ENCODE data around the gene SFPQ. TPM values are rescaled to one million over a fixed set of nuclear protein-coding genes. Genes with fewer than 3 reads are reported as not detected.
"Not testable (repeated sequence)": the region's sequence is repeated elsewhere in the genome, so short reads cannot be mapped to it uniquely, and the experiment has no call there.

The SFPQ gene
- polyA plus RNA-seq, 1 donor from 2014 or later, result 1,127 TPM

DNA sequence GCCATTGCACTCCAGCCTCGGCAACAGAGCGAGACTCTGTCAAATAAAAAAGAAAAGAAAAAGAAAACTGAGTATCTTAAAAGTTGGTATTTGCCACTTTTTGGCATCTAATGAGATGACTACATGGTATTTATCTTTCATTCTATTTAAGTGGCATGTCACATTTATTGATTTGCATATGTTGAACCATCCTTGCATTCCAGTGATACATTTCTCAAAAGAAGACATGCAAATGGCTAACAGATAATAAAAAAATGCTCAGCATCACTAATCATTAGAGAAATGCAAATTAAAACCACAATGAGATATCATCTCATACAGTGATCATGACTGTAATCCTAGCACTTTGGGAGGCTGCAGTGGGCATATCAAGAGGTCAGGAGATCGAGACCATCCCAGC, 28.1 kb downstream of the SFPQ start:
- no peaks in the 10 kb centered on the region for H3K36me3 ChIP-seq (ENCODE audit: insufficient read depth, low read length)
- H2AFZ ChIP-seq (ENCODE audit: low read depth, low read length), result no peak overlapping the region
- no peaks in the 10 kb centered on the region for H3K9me3 ChIP-seq (ENCODE audit: low read length)
- H3K27ac ChIP-seq (ENCODE audit: low read length), result no peak overlapping the region
- no peaks in the 10 kb centered on the region for H3F3A ChIP-seq (ENCODE audit: insufficient read depth, low read length, poor library complexity, severe bottlenecking)
- no peak overlapping the region for H3K4me2 ChIP-seq (ENCODE audit: low read length)
- H4K20me1 ChIP-seq (ENCODE audit: insufficient read depth), result no peaks in the 10 kb centered on the region
- TF ChIP-seq TAF1 (IDR thresholded peaks at IDR 0.05; ENCODE audit: low read depth), result no peak
- TF ChIP-seq EP300 (conservative IDR thresholded peaks at IDR 0.05; ENCODE audit: poor library complexity, severe bottlenecking), result no peak
- TF ChIP-seq SMC3 (conservative IDR thresholded peaks at IDR 0.05; ENCODE audit: poor library complexity), result no peak
- no peak for TF ChIP-seq POLR2AphosphoS5 (IDR thresholded peaks at IDR 0.05)
- TF ChIP-seq MXI1 (conservative IDR thresholded peaks at IDR 0.05; ENCODE audit: poor library complexity, severe bottlenecking), result no peak
- no peak for TF ChIP-seq RAD21 (conservative IDR thresholded peaks at IDR 0.05)
- no peak for TF ChIP-seq REST (IDR thresholded peaks at IDR 0.05; ENCODE audit: borderline replicate concordance)
- no peak for TF ChIP-seq EZH2 (IDR thresholded peaks at IDR 0.05; ENCODE audit: borderline replicate concordance, insufficient read depth, low read length, poor library complexity, severe bottlenecking)
- no peak for TF ChIP-seq CTCF (IDR thresholded peaks at IDR 0.05; ENCODE audit: poor library complexity, severe bottlenecking)
- H3K27me3 ChIP-seq (ENCODE audit: insufficient read depth, low read depth, low read length), result no peaks in the 10 kb centered on the region
- H3K9me2 ChIP-seq (ENCODE audit: insufficient read depth, low read length), result no peaks in the 10 kb centered on the region
- H3K4me3 ChIP-seq (ENCODE audit: low read length), result no peak overlapping the region
- no peak overlapping the region for H3K9ac ChIP-seq (ENCODE audit: low read length)
- no peaks in the 10 kb centered on the region for H3K79me2 ChIP-seq (replicated peaks; ENCODE audit: insufficient read depth, low read length)

DNA sequence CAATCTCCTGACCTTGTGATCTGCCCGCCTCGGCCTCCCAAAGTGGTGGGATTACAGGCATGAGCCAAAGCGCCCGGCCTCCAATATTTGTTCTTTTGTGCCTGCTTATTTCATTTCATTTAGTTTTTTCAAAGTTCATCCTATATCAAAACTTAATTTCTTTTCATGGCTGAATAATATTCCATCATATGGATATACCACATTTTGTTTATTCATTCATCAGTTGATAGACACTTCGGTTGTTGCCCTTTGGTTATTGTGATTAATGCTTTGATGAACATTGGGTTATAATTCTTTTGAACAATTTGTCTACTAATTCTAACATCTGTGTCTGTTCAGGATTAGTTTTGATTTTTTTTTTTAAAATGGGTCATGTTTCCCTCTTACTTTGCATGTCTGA, 41.7 kb downstream of the SFPQ start:
- no peak overlapping the region for H3K4me2 ChIP-seq (ENCODE audit: low read length)
- H3K9me3 ChIP-seq (ENCODE audit: low read length), result peaks cover 3% of the 10 kb centered on the region
- H3K27ac ChIP-seq (ENCODE audit: low read length), result no peak overlapping the region
- TF ChIP-seq TAF1 (IDR thresholded peaks at IDR 0.05; ENCODE audit: low read depth) (no peak), MXI1 (conservative IDR thresholded peaks at IDR 0.05; ENCODE audit: poor library complexity, severe bottlenecking) (no peak), POLR2AphosphoS5 (IDR thresholded peaks at IDR 0.05) (no peak), EP300 (conservative IDR thresholded peaks at IDR 0.05; ENCODE audit: poor library complexity, severe bottlenecking) (no peak), RAD21 (conservative IDR thresholded peaks at IDR 0.05) (no peak), EZH2 (IDR thresholded peaks at IDR 0.05; ENCODE audit: borderline replicate concordance, insufficient read depth, low read length, poor library complexity, severe bottlenecking) (no peak), SMC3 (conservative IDR thresholded peaks at IDR 0.05; ENCODE audit: poor library complexity) (no peak)
- H3K9me2 ChIP-seq (ENCODE audit: insufficient read depth, low read length), result no peaks in the 10 kb centered on the region
- H3K36me3 ChIP-seq (ENCODE audit: insufficient read depth, low read length), result no peaks in the 10 kb centered on the region
- no peak overlapping the region for H3K9ac ChIP-seq (ENCODE audit: low read length)
- no peaks in the 10 kb centered on the region for H3K79me2 ChIP-seq (replicated peaks; ENCODE audit: insufficient read depth, low read length)
- no peak overlapping the region for H2AFZ ChIP-seq (ENCODE audit: low read depth, low read length)
- no peak overlapping the region for H3K4me3 ChIP-seq (ENCODE audit: low read length)
- no peaks in the 10 kb centered on the region for H3K27me3 ChIP-seq (ENCODE audit: insufficient read depth, low read depth, low read length)
- H4K20me1 ChIP-seq (ENCODE audit: insufficient read depth), result no peaks in the 10 kb centered on the region
- H3F3A ChIP-seq (ENCODE audit: insufficient read depth, low read length, poor library complexity, severe bottlenecking), result no peaks in the 10 kb centered on the region

GRCh38 chr1:35145892-35146549, 46.9 kb downstream of the SFPQ start:
- not testable (repeated sequence) for H3K4me3 ChIP-seq (ENCODE audit: low read length); H3K27me3 ChIP-seq (ENCODE audit: insufficient read depth, low read depth, low read length); H3K9me3 ChIP-seq (ENCODE audit: low read length); H4K20me1 ChIP-seq (ENCODE audit: insufficient read depth); H3K9me2 ChIP-seq (ENCODE audit: insufficient read depth, low read length); H3K4me2 ChIP-seq (ENCODE audit: low read length); H3K36me3 ChIP-seq (ENCODE audit: insufficient read depth, low read length); H3K79me2 ChIP-seq (replicated peaks; ENCODE audit: insufficient read depth, low read length); H3K27ac ChIP-seq (ENCODE audit: low read length); H3K9ac ChIP-seq (ENCODE audit: low read length); H2AFZ ChIP-seq (ENCODE audit: low read depth, low read length); H3F3A ChIP-seq (ENCODE audit: insufficient read depth, low read length, poor library complexity, severe bottlenecking)

Data from neural cell (in vitro differentiated cells).